ENCODE measurements around the gene CFAP52. TPM values are rescaled to one million over a fixed set of nuclear protein-coding genes. Genes with fewer than 3 reads are reported as not detected.

Gene CFAP52
- total and polyA plus RNA-seq, 2 of the 8 experiments (the other 6 are each of a cell fraction or from before 2014, with no cell fraction given), result 0.11 TPM; not detected in 1

GRCh38 chr17:9611557-9611956 is 35.1 kb downstream of the CFAP52 start:
- FAIRE-seq, result no peak
- no peaks in the 10 kb centered on the region for H3K27me3 ChIP-seq (replicated peaks in 1 of 4; ENCODE audit: control insufficient read depth in 3 of 4, extremely low read depth in 1 of 4, insufficient read depth in 3 of 4, low read length in 3 of 4)
- no peaks in the 10 kb centered on the region for H3K36me3 ChIP-seq (ENCODE audit: control insufficient read depth in 2 of 4, insufficient read depth in 4 of 4, low read length in 3 of 4)
- H4K8ac ChIP-seq (ENCODE audit: extremely low read depth, insufficient read depth, low read length), result no peak overlapping the region
- H3K4me1 ChIP-seq (replicated peaks in 1 of 4; ENCODE audit: control insufficient read depth in 3 of 4, insufficient read depth in 4 of 4, low read length in 3 of 4), result no peaks in the 10 kb centered on the region
- no peaks in the 10 kb centered on the region for H3K79me2 ChIP-seq (ENCODE audit: control insufficient read depth in 1 of 2, insufficient read depth in 2 of 2, low read length in 2 of 2)
- CTCF ChIA-PET (ENCODE audit: partially characterized antibody), result interaction anchor here (1.2 kb wide), 1 partner anchor 57 kb away, joined by 4 read pairs; no protein-coding TSS in a partner anchor
- H2AK5ac ChIP-seq (ENCODE audit: low read depth, low read length), result no peak overlapping the region
- H2BK15ac ChIP-seq (ENCODE audit: low read length), result no peak overlapping the region
- no peak overlapping the region for H4K91ac ChIP-seq (replicated peaks; ENCODE audit: insufficient read length, low read length)
- no peak overlapping the region for H2BK12ac ChIP-seq (ENCODE audit: low read depth, low read length)
- H3K14ac ChIP-seq (ENCODE audit: insufficient read length), result no peak overlapping the region
- H3K4me3 ChIP-seq (ENCODE audit: extremely low read depth in 1 of 4, insufficient read depth in 2 of 4, low read depth in 3 of 4, low read length in 4 of 4), result no peak overlapping the region
- no peak overlapping the region for H3K9ac ChIP-seq (replicated peaks in 1 of 4; ENCODE audit: extremely low read depth in 1 of 4, low read depth in 3 of 4, low read length in 3 of 4)
- no peak overlapping the region for H3K18ac ChIP-seq (ENCODE audit: extremely low read depth, low read length)
- no peaks in the 10 kb centered on the region for H3K79me1 ChIP-seq (ENCODE audit: low read depth, low read length)
- H3K4ac ChIP-seq (replicated peaks; ENCODE audit: insufficient read length, low read depth, low read length), result no peak overlapping the region
- H3K23me2 ChIP-seq (ENCODE audit: low read depth, low read length), result no peaks in the 10 kb centered on the region
- DNase-seq (ENCODE audit: low read depth in 1 of 2, low spot score in 2 of 2), result no peak
- H3K56ac ChIP-seq (replicated peaks; ENCODE audit: insufficient read length, low read depth, low read length), result no peak overlapping the region
- no peak overlapping the region for H4K5ac ChIP-seq (ENCODE audit: insufficient read length, low read depth, low read length)
- no peak overlapping the region for H2AFZ ChIP-seq (ENCODE audit: low read length)
- no peak overlapping the region for H2BK5ac ChIP-seq (ENCODE audit: low read depth, low read length)
- H3K23ac ChIP-seq (ENCODE audit: insufficient read length), result no peak overlapping the region
- no peak overlapping the region for H3K27ac ChIP-seq (ENCODE audit: low read depth, low read length)
- no peak overlapping the region for H3K4me2 ChIP-seq (ENCODE audit: insufficient read depth in 1 of 2, low read depth in 2 of 2, low read length in 2 of 2)
- WGBS, 2 experiments (ENCODE audit: extremely low coverage in 1 of 2, insufficient coverage in 1 of 2, insufficient read length in 1 of 2, insufficient replicate concordance in 2 of 2, low coverage in 1 of 2, low lambda C conversion rate in 2 of 2, missing lambda C conversion rate in 1 of 2), result 74% methylated on average over 2 of the region's 2 CpGs; no CpG with 5 or more reads in 1 of the 2 experiments
- no peak overlapping the region for H2BK120ac ChIP-seq (replicated peaks; ENCODE audit: low read depth, low read length)
- H3K9me3 ChIP-seq (ENCODE audit: insufficient read depth in 2 of 2, low read depth in 1 of 2, low read length in 1 of 2), result 0 out of 4 replicates have a peak, but pooled peaks cover 0 to 2% of the 10 kb centered on the region in 2 experiments
- POLR2A ChIA-PET (ENCODE audit: partially characterized antibody), result no interaction called here
- no peaks in the 10 kb centered on the region for H4K20me1 ChIP-seq (replicated peaks in 1 of 2; ENCODE audit: control insufficient read depth in 1 of 2, insufficient read depth in 2 of 2, low read length in 2 of 2)
- no peak overlapping the region for H2BK20ac ChIP-seq (ENCODE audit: low read length)
- TF ChIP-seq EGR1 (IDR thresholded peaks at IDR 0.05; ENCODE audit: borderline replicate concordance, low read depth, low read length) (no peak), TCF12 (IDR thresholded peaks at IDR 0.05; ENCODE audit: low read depth, low read length) (no peak), HDAC6 (IDR thresholded peaks at IDR 0.05; ENCODE audit: low read depth, low read length) (no peak), BCL11A (IDR thresholded peaks at IDR 0.05; ENCODE audit: low read depth in 2 of 2, low read length in 2 of 2) (no peak), POLR2AphosphoS5 (IDR thresholded peaks at IDR 0.05; ENCODE audit: low read depth, low read length) (no peak), SIX5 (IDR thresholded peaks at IDR 0.05; ENCODE audit: low read depth, low read length) (no peak), CREB1 (IDR thresholded peaks at IDR 0.05) (no peak), SP2 (IDR thresholded peaks at IDR 0.05; ENCODE audit: low read length) (no peak), CHD1 (IDR thresholded peaks at IDR 0.05; ENCODE audit: low read depth, low read length) (no peak), GTF2F1 (IDR thresholded peaks at IDR 0.05; ENCODE audit: borderline replicate concordance, low read depth, low read length) (no peak), CTCF (IDR thresholded peaks at IDR 0.05; ENCODE audit: control extremely low read depth in 1 of 3, insufficient read depth in 1 of 3, low read depth in 1 of 3, low read length in 3 of 3) (no peak), SRF (IDR thresholded peaks at IDR 0.05; ENCODE audit: low read depth, low read length) (no peak), NANOG (IDR thresholded peaks at IDR 0.05; ENCODE audit: insufficient read depth, low read depth, low read length, poor library complexity, severe bottlenecking) (no peak), BACH1 (IDR thresholded peaks at IDR 0.05; ENCODE audit: low read length) (no peak)

All from H1 (cell line).